CD4-positive, alpha-beta T cell treated with Interleukin-4 for 4 hours (primary cell): ENCODE measurements around the gene DNMT1.
"Not testable (repeated sequence)": the region's sequence is repeated elsewhere in the genome, so short reads cannot be mapped to it uniquely, and the experiment has no call there.

Experiments
- DNase-seq: peaks from one replicate; pipeline ENCODE4 v3.0.0-alpha.2; 2020

DNMT1 gene

GRCh38 chr19:10182076-10182475 is 12.7 kb downstream of the DNMT1 start:
- DNase-seq, result no peak

GRCh38 chr19:10180459-10180858 is 14.3 kb downstream of the DNMT1 start:
- no peak for DNase-seq

GRCh38 chr19:10180024-10180423 is 14.7 kb downstream of the DNMT1 start:
- not testable (repeated sequence) for DNase-seq

DNA sequence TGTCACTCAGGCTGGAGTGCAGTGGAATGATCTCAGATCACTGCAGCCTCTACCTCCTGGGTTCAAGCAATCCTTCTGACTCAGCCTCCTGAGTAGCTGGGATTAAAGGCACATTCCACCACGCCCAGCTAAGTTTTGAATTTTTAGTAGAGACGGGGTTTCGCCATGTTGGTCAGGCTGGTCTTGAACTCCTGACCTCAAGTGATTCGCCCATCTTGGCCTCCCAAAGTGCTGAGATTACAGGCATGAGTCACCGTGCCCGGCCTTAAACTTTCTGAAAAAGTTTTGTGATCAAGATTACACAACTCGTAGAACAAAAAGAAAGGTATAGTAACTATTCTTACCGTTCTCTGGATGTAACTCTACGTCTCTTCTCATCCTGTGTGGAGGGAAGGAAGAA is 21.2 kb downstream of the DNMT1 start:
- no peak for DNase-seq

- no peak for DNase-seq
Observed at GRCh38 chr19:10168386-10168948, 26.3 kb downstream of the DNMT1 start.

- DNase-seq, result no peak
Observed at GRCh38 chr19:10167459-10167858, 27.3 kb downstream of the DNMT1 start.

GRCh38 chr19:10166501-10166900 is 28.3 kb downstream of the DNMT1 start:
- not testable (repeated sequence) for DNase-seq

DNA sequence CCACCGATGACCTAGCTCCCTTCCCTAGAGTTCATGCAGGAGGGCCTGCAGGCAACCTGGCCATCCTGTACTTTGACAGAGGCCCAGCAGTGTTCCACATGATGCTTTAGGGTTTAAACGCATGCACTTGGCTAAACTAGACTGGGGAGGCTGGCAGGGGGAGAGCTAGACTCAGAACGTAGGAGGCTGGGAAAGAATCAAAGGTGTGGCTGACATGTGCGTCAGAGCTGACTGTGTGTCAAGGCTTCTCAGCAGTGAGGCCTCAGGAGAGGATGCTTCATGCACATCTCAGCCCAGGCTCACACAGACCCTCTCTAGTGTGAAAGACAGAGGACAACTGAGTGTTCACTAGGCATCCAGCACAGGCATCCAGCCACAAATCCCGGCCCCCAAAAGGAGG is 28.7 kb downstream of the DNMT1 start:
- no peak for DNase-seq

GRCh38 chr19:10163536-10163935 is 31.2 kb downstream of the DNMT1 start:
- no peak for DNase-seq

- no peak for DNase-seq
Observed at GRCh38 chr19:10159610-10160009, 35.1 kb downstream of the DNMT1 start.

- DNase-seq, result no peak
Observed at GRCh38 chr19:10158485-10158884, 36.3 kb downstream of the DNMT1 start.

- DNase-seq, result no peak
Observed at GRCh38 chr19:10158071-10158470, 36.7 kb downstream of the DNMT1 start.

DNA sequence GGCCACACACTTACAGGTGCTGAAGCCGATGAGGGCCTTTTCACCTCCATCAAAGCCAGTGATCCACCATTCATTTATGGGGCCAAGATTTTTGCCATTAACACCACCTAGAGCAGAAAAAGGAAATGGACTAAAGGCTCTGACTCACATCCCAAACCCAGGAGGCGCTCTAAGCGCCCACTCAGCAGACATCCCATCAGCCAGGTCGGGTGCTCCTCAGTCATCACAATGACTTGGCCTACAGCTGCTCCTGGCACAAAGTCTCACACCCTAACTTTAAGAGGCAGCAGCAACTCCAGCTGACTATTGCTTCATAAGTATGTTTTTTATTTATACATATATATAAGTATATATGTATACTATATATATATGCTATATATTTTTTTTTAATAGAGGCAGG is 38.9 kb downstream of the DNMT1 start:
- no peak for DNase-seq

DNA sequence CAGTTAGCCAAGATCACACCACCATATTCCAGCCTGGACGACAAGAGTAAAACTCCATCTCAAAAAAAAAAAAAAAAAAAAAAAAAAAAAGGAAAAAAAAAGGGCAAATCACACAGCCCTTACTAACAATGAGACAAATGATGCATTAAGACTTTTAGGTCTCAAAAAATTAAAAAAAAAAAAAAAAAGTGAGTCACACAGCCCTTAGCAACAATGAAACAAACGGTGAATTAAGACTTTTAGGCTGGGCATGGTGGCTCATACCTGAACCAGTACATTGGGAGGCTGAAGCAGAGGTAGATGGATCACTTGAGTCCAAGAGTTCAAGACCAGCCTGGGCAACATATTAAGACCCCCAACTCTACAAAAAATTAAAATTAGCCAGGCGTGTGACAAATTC is 42.7 kb downstream of the DNMT1 start:
- peak; percentile 24 for DNase-seq

- no peak for DNase-seq
Observed at GRCh38 chr19:10151521-10151920, 43.2 kb downstream of the DNMT1 start.

DNA sequence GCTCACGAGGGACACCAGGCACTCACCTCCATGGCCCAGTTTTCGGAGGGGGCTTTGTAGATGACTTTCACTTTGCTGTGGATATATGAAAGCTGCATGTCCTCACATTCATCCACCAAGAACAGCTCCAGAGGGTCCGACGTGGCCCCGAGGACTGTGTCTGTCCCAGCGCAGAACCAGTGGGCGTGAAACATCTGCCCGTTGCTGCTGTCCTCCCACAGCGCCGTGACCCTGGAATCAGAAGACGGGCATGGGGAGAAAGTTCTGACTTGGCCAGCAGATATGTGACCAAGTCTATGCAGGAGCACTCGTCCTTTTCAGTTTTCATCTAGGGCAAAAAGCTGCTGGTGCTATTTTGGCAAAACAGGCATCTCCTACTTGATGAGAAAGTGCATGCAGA is 45.3 kb downstream of the DNMT1 start:
- DNase-seq, result no peak

- DNase-seq, result no peak
Observed at GRCh38 chr19:10146142-10146541, 48.6 kb downstream of the DNMT1 start.

DNA sequence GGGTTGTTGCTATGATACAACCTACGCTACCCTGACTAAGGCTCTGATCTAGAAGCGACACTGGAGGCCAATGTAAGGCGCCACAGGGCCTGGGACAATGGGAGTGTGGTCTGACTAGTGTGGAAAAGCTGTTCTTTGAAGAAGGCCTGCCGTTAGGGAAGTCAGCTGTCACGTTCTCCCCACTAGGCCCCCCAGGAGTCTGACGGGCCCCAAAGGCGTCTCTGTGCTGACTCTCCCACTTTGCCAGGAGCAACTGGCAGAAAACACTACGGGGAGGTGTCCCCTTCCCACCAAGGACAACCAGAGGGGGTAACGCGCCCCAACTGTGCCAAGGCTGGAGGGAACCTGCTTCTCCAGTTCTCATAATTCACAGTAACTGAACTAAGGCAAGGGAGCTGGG is 49.7 kb downstream of the DNMT1 start:
- peak; percentile 14 for DNase-seq

- DNase-seq, result no peak
Observed at GRCh38 chr19:10144361-10144760, 50.4 kb downstream of the DNMT1 start.

GRCh38 chr19:10143681-10144080 is 51.1 kb downstream of the DNMT1 start:
- peak; percentile 19 for DNase-seq

DNA sequence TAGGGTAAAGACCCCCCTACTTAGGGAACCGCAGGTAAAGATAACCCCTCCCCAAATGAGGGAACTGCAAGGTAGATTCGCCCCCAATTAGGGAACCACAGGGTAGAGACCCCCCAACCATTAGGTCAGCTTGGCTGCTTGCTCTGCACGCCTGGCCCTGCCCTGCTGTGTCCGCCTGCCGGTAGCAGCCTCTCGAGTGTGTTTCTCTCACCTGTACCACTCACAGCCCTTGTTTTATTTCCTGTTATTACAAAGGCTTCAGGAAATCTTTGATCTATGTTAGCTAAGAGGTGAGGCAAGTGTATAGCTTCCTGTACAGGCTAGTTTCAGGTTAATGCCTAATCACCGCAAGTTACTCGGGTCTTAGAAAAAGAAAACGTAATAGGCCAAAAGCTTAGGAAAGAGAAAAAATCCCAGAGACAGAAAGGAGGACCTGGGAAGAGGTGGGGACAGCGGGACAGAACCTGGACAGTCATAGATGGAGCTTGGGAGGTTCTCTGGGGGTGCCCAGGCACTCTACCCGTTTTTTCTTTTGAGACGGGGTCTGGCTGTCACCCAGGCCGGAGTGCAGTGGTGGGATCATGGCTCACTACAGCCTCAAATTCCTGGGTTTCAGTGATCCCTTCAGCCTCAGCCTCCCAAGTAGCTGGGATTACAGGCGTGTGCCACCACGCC is 51.9 kb downstream of the DNMT1 start:
- peak; percentile 89 for DNase-seq

DNA sequence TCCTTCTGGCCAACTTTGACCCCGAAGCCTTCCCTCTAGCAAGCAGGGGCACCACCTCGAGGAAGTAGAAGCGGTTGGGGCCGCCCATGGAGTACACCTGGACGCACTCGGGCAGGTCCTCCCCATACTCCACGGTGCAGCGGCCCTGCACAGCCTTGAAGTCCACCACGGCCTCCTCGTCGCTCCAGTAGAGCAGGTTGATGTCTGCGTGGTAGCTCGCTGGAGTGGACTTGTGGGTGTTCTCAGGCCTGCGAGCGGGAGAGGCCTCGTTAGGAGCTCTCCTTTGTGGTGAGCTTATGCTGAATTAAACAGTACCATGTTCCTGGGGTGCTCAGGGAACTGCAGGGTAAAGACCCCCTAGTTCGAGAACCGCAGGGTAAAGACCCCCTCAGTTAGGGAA is 52.8 kb downstream of the DNMT1 start:
- no peak for DNase-seq

GRCh38 chr19:10141479-10141878 is 53.3 kb downstream of the DNMT1 start:
- DNase-seq, result no peak

DNA sequence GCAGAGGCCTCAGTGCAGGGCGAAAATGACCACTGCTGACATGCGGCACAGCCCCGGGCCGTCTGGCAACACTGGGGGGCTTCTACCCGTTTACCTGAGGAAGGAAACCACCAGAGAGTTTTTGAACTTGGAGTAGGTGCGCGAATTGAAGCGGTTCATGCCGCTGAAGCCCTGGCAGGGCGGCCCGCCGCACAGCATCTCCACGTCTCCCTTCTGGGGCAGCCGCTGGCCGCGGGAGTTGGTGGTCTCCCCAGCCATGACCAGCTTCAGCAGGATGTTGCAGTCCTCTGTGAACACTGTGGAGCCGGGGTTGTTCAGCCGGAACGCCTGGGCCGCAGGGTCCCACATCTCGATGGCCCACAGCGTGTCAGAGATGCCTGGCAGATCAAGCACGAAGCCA is 54.8 kb downstream of the DNMT1 start:
- no peak for DNase-seq
